IMR-90 (cell line): Measurements from ENCODE around the gene ABCC8. TPM values are rescaled to one million over a fixed set of nuclear protein-coding genes. Genes with fewer than 3 reads are reported as not detected.

ENCODE experiments used
- ATAC-seq: fragments of 200-7000 bp; cut with Tn5 transposase; 2 replicates; pipeline ENCODE4 v1.9.1; 2020; ENCODE audit warnings: low read depth, mild to moderate bottlenecking, moderate library complexity
- BruUV-seq: library from RNA; stranded (reverse); fragments of 400-500 nt; replicated peaks from 2 replicates; lab custom pipeline; 2021; lab: Mats Ljungman, UMichigan
- CTCF ChIA-PET: fragments of 300-600 bp; formaldehyde crosslinking; extraction: SDS; loops from one replicate; lab custom pipeline; 2021; ENCODE audit warnings: antibody characterized with exemption; lab: Yijun Ruan, JAX
- POLR2A ChIA-PET: fragments of 300-600 bp; sonication (Branson Sonifier 250); formaldehyde crosslinking; loops from one replicate; lab custom pipeline; 2022; ENCODE audit warnings: antibody characterized with exemption; ENCODE audit not compliant: unreplicated experiment; lab: Charles Lee
- DNase-seq: peaks from one replicate; pipeline ENCODE4 v3.0.0; 2013
- H2AFZ ChIP-seq: replicated peaks from 2 replicates; pipeline ENCODE3; 2013; ENCODE audit warnings: low read length, mild to moderate bottlenecking; ENCODE audit not compliant: poor library complexity
- H2AK5ac ChIP-seq: 2 replicates; pipeline ENCODE4 v1.6.1; 2013; ENCODE audit warnings: low read depth, low read length, inconsistent platforms
- H2AK9ac ChIP-seq: replicated peaks from 2 replicates; pipeline ENCODE3; 2013; ENCODE audit warnings: mild to moderate bottlenecking, low read depth, low read length, moderate library complexity; ENCODE audit not compliant: poor library complexity
- H2BK120ac ChIP-seq: 2 replicates; pipeline ENCODE4 v1.6.1; 2013; ENCODE audit warnings: low read depth, low read length, inconsistent platforms
- H2BK15ac ChIP-seq: 3 replicates; pipeline ENCODE4 v1.6.1; 2013; ENCODE audit warnings: low read depth, low read length, inconsistent platforms
- H2BK20ac ChIP-seq: 2 replicates; pipeline ENCODE4 v1.6.1; 2013; ENCODE audit warnings: low read depth, mild to moderate bottlenecking, inconsistent platforms, low read length, moderate library complexity
- H2BK5ac ChIP-seq: 2 replicates; pipeline ENCODE4 v1.6.1; 2013; ENCODE audit warnings: mild to moderate bottlenecking, low read depth, low read length, inconsistent platforms; ENCODE audit not compliant: poor library complexity, severe bottlenecking
- H3K14ac ChIP-seq: replicated peaks from 2 replicates; pipeline ENCODE4 v1.6.1; 2013; ENCODE audit warnings: low read depth, low read length, inconsistent platforms
- H3K18ac ChIP-seq: 2 replicates; pipeline ENCODE4 v1.6.1; 2013; ENCODE audit warnings: low read depth, low read length, control low read depth
- H3K23ac ChIP-seq: 2 replicates; pipeline ENCODE4 v1.6.1; 2013; ENCODE audit warnings: low read depth, low read length, inconsistent platforms
- H3K27ac ChIP-seq: 2 replicates; pipeline ENCODE4 v1.5.1; 2013; ENCODE audit warnings: mild to moderate bottlenecking, control low read depth, low read length; ENCODE audit not compliant: insufficient read depth
- H3K27me3 ChIP-seq: 2 replicates; pipeline ENCODE4 v1.6.1; 2013; ENCODE audit warnings: low read length; ENCODE audit not compliant: control insufficient read depth, insufficient read depth
- H3K36me3 ChIP-seq: 2 replicates; pipeline ENCODE4 v1.6.1; 2013; ENCODE audit warnings: low read length, mixed read lengths; ENCODE audit not compliant: control insufficient read depth, insufficient read depth
- H3K4ac ChIP-seq: 2 replicates; pipeline ENCODE4 v1.6.1; 2013; ENCODE audit warnings: low read depth, low read length, inconsistent platforms
- H3K4me1 ChIP-seq: 2 replicates; pipeline ENCODE4 v1.6.1; 2013; ENCODE audit warnings: low read length, mixed read lengths; ENCODE audit not compliant: control insufficient read depth, insufficient read depth
- H3K4me2 ChIP-seq: 2 replicates; pipeline ENCODE4 v1.6.1; 2013; ENCODE audit warnings: low read depth, mild to moderate bottlenecking, control low read depth, low read length, moderate library complexity
- H3K4me3 ChIP-seq: 2 replicates; pipeline ENCODE4 v1.5.1; 2013; ENCODE audit warnings: low read depth, mild to moderate bottlenecking, control low read depth, low read length, moderate library complexity; ENCODE audit not compliant: insufficient read depth
- H3K56ac ChIP-seq: 2 replicates; pipeline ENCODE4 v1.6.1; 2013; ENCODE audit warnings: low read length, inconsistent platforms; ENCODE audit not compliant: insufficient read depth; ENCODE audit errors: extremely low read depth
- H3K79me1 ChIP-seq, 2 experiments: 2 replicates each; pipeline ENCODE4 v1.6.1; 2013; ENCODE audit warnings: low read length in 2 of 2, inconsistent platforms in 1 of 2, low read depth in 1 of 2
- H3K9ac ChIP-seq: 2 replicates; pipeline ENCODE4 v1.6.1; 2013; ENCODE audit warnings: low read depth, low read length, control low read depth
- H3K9me1 ChIP-seq: 2 replicates; pipeline ENCODE4 v1.6.1; 2013; ENCODE audit warnings: low read length, inconsistent platforms; ENCODE audit not compliant: insufficient read depth
- H3K9me3 ChIP-seq: 2 replicates; pipeline ENCODE4 v1.6.1; 2013; ENCODE audit warnings: low read length; ENCODE audit not compliant: control insufficient read depth, insufficient read depth
- H4K20me1 ChIP-seq: 2 replicates; pipeline ENCODE4 v1.6.1; 2013; ENCODE audit warnings: low read length, inconsistent platforms; ENCODE audit not compliant: insufficient read depth
- H4K5ac ChIP-seq: 2 replicates; pipeline ENCODE4 v1.6.1; 2013; ENCODE audit warnings: mild to moderate bottlenecking, low read depth, low read length, control low read depth
- H4K8ac ChIP-seq, 2 experiments: 2 replicates each; pipeline ENCODE4 v1.6.1; 2013; ENCODE audit warnings: low read depth in 2 of 2, low read length in 2 of 2, control low read depth in 1 of 2, inconsistent platforms in 1 of 2
- H4K91ac ChIP-seq: 2 replicates; pipeline ENCODE4 v1.6.1; 2013; ENCODE audit warnings: low read depth, low read length, inconsistent platforms; ENCODE audit not compliant: insufficient read depth
- MXI1 ChIP-seq: IDR thresholded peaks from 2 replicates; pipeline ENCODE4 v1.6.1; 2012; ENCODE audit warnings: low read depth, mild to moderate bottlenecking, low read length, moderate library complexity, borderline replicate concordance
- NFE2L2 ChIP-seq: fragments of 150-350 bp; IDR thresholded peaks from 2 replicates; pipeline ENCODE4 v1.6.1; 2016; ENCODE audit warnings: low read depth, mild to moderate bottlenecking, low read length
- POLR2A ChIP-seq: IDR thresholded peaks from 2 replicates; pipeline ENCODE4 v1.6.1; 2012; ENCODE audit warnings: mild to moderate bottlenecking, low read depth, low read length
- RFX5 ChIP-seq: IDR thresholded peaks from 2 replicates; pipeline ENCODE4 v1.8.0; 2012; ENCODE audit warnings: low read depth, mild to moderate bottlenecking, low read length, moderate library complexity
- WGBS, 2 experiments: methylation state at CpG; one replicate each; pipeline versions ENCODE4 v1.1.5 to v1.1.7; 2013; ENCODE audit warnings: missing lambda C conversion rate in 2 of 2; ENCODE audit not compliant: insufficient read length in 1 of 2; ENCODE audit errors: extremely low coverage in 2 of 2; 5-methylcytosine and 5-hydroxymethylcytosine counted together
- dilution Hi-C: fragments of 300-500 bp; cut with HindIII; formaldehyde crosslinking; loops from one replicate; pipeline ENCODE4 v1.14.3; 2018; ENCODE audit warnings: low sequenced_read_pairs; ENCODE audit not compliant: unreplicated experiment
- in situ Hi-C: fragments of 300-500 bp; cut with MboI; formaldehyde crosslinking; loops from 3 replicates; pipeline ENCODE4 v1.14.3; 2019; ENCODE audit warnings: low sequenced_read_pairs, inconsistent platforms, mixed read lengths
- intact Hi-C: fragments of 100-400 bp; cut with micrococcal nuclease; formaldehyde crosslinking; loops from 2 replicates; pipeline ENCODE4 v1.10.0; 2022
- polyA plus RNA-seq, 3 experiments: library from polyadenylated mRNA; depleted of rRNA; stranded (reverse); fragments of >200 nt; gene quantifications; 2 replicates each; pipeline ENCODE4 v1.2.3, GENCODE V29; 2012; ENCODE audit warnings: low replicate concordance in 1 of 3
- total RNA-seq: library from RNA; depleted of rRNA; stranded (reverse); fragments of >200 nt; gene quantifications from 2 replicates; pipeline ENCODE4 v1.2.3, GENCODE V29; 2012

The ABCC8 gene
- total and polyA plus RNA-seq, 2 of the 4 experiments (the other 2 are of a cell fraction): not detected

GRCh38 chr11:17414317-17414737 is 62.3 kb downstream of the ABCC8 start:
- Histone ChIP-seq H4K20me1 (no peaks in the 10 kb centered on the region), H2BK15ac (no peak overlapping the region), H2AK5ac (no peak overlapping the region), H3K56ac (no peak overlapping the region), H3K27me3 (peaks cover 12% of the 10 kb centered on the region), H3K9me1 (no peaks in the 10 kb centered on the region), H3K27ac (no peak overlapping the region), H4K91ac (no peak overlapping the region), H2AFZ (no peak overlapping the region), H3K4me3 (no peak overlapping the region), H3K4ac (no peak overlapping the region), H4K5ac (no peak overlapping the region), H3K4me2 (no peak overlapping the region), H3K79me1 (no peaks in the 10 kb centered on the region), H3K36me3 (no peaks in the 10 kb centered on the region), H3K18ac (no peak overlapping the region), H2BK5ac (no peak overlapping the region), H3K14ac (no peak overlapping the region), H3K9ac (no peak overlapping the region), H4K8ac (no peak overlapping the region), H3K23ac (no peak overlapping the region), H2BK120ac (no peak overlapping the region), H2AK9ac (no peak overlapping the region), H2BK20ac (no peak overlapping the region), H3K9me3 (no peaks in the 10 kb centered on the region), H3K4me1 (no peaks in the 10 kb centered on the region)
- no peak for DNase-seq
- TF ChIP-seq MXI1 (no peak), POLR2A (no peak), NFE2L2 (no peak), RFX5 (no peak)
- ChIA-PET CTCF (no interaction called here), POLR2A (no interaction called here)
- no TSS peak for BruUV-seq
- no peak for ATAC-seq
- dilution Hi-C loops (no loop called here), in situ Hi-C loops (no loop called here), intact Hi-C loops (no loop called here)
- 42% methylated on average over 3 of the region's 8 CpGs; no CpG with 5 or more reads in 1 of the 2 experiments for WGBS, 2 experiments
